ENCODE measurements around the gene C2CD4D. TPM values are rescaled to one million over a fixed set of nuclear protein-coding genes. Genes with fewer than 3 reads are reported as not detected.

Gene C2CD4D
- total RNA-seq, 5 donors from 2014 or later (not counting 1 experiment from before 2014, with no cell fraction given): 0.26 to 1.1 (median 0.85) TPM

DNA sequence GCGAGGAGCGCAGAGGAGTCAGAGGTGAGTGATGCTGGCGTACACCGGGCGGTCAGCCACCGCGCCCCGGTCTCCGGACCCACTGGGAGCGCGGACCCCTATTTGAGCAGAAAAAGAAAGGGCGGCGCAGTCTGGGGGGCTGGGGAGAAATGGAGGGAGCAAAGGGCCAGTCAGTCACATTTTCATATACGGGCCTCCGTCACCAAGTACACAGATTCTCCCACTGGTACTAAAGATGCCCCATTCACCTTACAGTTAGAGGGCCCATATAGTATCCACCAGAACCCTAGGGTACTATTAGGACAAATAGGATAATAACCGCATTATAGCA lies 573 bp downstream of the C2CD4D start:
- no peaks in the 10 kb centered on the region for H3K9me3 Mint-ChIP-seq
- CTCF ChIA-PET: no interaction called here
- 18% methylated on average over 7 of the region's 16 CpGs for WGBS (ENCODE audit: insufficient coverage)
- peaks cover 3 to 53% of the 10 kb centered on the region in 2 experiments for H3K4me1 ChIP-seq (ENCODE audit: control insufficient read depth in 1 of 2, extremely low read depth in 1 of 2, insufficient read depth in 2 of 2, low read length in 2 of 2)
- H3K4me1 Mint-ChIP-seq: peaks cover 37 to 61% (median 51%) of the 10 kb centered on the region in 3 donors
- H3K27ac ChIP-seq (ENCODE audit: low read length): peak overlapping the region; percentile 91
- no peaks in the 10 kb centered on the region for H3K27me3 ChIP-seq (replicated peaks in 1 of 2; ENCODE audit: control insufficient read depth in 2 of 2, extremely low read depth in 1 of 2, insufficient read depth in 2 of 2, low read length in 1 of 2)
- peak overlapping the region; percentile 77 to 90 (median 82) for H3K4me3 Mint-ChIP-seq
- H3K36me3 Mint-ChIP-seq: no peaks in the 10 kb centered on the region
- peak overlapping the region; percentile 58 to 69 for H3K4me3 ChIP-seq (ENCODE audit: control insufficient read depth in 1 of 2, extremely low read depth in 1 of 2, low read length in 1 of 2)
- H3K9me3 ChIP-seq: no peaks in the 10 kb centered on the region
- DNase-seq (no peak), ATAC-seq (replicated peaks in 1 of 4) (no peak)
- peak overlapping the region; percentile 90 to 93 for H3K27ac Mint-ChIP-seq
- H3K27me3 Mint-ChIP-seq: peaks cover 0 to 2% of the 10 kb centered on the region in 2 donors
- no peaks in the 10 kb centered on the region for H3K36me3 ChIP-seq (ENCODE audit: control insufficient read depth in 2 of 2, extremely low read depth in 1 of 2, insufficient read depth in 1 of 2, low read length in 1 of 2)
- POLR2A ChIA-PET: interaction anchor here in 1 of 2 donors (0.5 kb wide), 2 partner anchors 79 to 440 kb away, joined by 4 to 5 read pairs; partner anchors contain the start of gene PSMB4

DNA sequence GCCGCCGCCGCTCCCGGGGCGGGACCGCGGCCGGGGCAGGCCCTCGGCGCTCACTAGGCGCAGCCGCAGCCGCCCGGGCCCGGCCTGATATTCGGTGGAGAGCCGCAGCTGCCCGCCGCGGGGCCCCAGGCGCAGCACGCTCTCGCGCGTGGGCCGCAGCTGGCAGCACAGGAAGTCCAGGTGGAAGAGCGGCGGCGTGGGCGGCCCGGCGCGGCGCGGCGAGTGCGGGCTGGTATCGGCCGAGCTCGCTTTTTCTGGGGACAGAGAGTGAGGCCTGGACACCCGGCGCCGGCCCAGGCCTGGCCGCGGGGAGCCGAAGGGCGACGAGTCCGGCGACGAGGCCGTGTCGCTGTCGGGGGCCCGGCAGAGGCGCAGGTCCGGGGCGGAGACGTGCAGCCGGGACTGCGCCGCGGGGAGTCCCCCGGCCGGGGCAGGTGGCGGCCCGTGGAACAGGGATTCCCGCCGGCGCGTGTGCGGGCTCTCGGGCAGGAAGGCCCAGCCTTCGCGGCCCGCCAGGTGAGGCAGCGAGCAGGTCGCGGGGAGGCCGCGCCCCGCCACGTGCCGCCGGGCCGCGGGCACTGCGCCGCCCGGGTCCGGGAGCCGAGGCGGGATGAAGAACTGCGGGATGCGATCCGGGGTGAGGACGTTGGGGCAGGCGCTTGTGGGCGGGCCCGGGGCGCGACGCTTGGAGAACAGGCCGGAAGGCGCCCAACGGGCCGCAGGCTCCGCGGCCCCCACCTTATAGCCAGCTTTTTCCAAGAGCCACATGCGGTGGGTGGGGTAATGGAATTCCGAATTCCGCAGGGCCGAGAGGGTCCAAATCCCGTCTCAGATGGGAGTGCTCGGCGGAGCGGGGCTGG lies 1.2 kb downstream of the C2CD4D start:
- WGBS (ENCODE audit: insufficient coverage): 1% methylated on average over 107 of the region's 117 CpGs
- ChIA-PET POLR2A (interaction anchor here in 1 of 2 donors (0.5 kb wide), 1 partner anchor 439 kb away, joined by 4 read pairs; the partner anchor contains the start of gene PSMB4), CTCF (interaction anchor here (0.6 to 1.3 kb wide), 2 partner anchors 10 to 51 kb away, joined by 3 read pairs; no protein-coding TSS in a partner anchor)
- Mint-ChIP-seq H3K27me3 (peaks cover 0 to 2% of the 10 kb centered on the region in 2 donors), H3K4me1 (peaks cover 43 to 67% (median 57%) of the 10 kb centered on the region in 3 donors), H3K36me3 (no peaks in the 10 kb centered on the region), H3K9me3 (no peaks in the 10 kb centered on the region), H3K4me3 (peak overlapping the region; percentile 77 to 90 (median 82)), H3K27ac (peak overlapping the region; percentile 90 to 93)
- H3K27me3 ChIP-seq (replicated peaks in 1 of 2; ENCODE audit: control insufficient read depth in 2 of 2, extremely low read depth in 1 of 2, insufficient read depth in 2 of 2, low read length in 1 of 2): no peaks in the 10 kb centered on the region
- peak overlapping the region; percentile 91 for H3K27ac ChIP-seq (ENCODE audit: low read length)
- H3K36me3 ChIP-seq (ENCODE audit: control insufficient read depth in 2 of 2, extremely low read depth in 1 of 2, insufficient read depth in 1 of 2, low read length in 1 of 2): no peaks in the 10 kb centered on the region
- peaks cover 7 to 59% of the 10 kb centered on the region in 2 experiments for H3K4me1 ChIP-seq (ENCODE audit: control insufficient read depth in 1 of 2, extremely low read depth in 1 of 2, insufficient read depth in 2 of 2, low read length in 2 of 2)
- peak; percentile 14 to 31 (median 20) for ATAC-seq (replicated peaks in 1 of 4)
- DNase-seq: peak in 6 of 35 experiments; percentile 21 to 66 (median 34)
- peak overlapping the region; percentile 58 to 69 for H3K4me3 ChIP-seq (ENCODE audit: control insufficient read depth in 1 of 2, extremely low read depth in 1 of 2, low read length in 1 of 2)
- no peaks in the 10 kb centered on the region for H3K9me3 ChIP-seq

DNA sequence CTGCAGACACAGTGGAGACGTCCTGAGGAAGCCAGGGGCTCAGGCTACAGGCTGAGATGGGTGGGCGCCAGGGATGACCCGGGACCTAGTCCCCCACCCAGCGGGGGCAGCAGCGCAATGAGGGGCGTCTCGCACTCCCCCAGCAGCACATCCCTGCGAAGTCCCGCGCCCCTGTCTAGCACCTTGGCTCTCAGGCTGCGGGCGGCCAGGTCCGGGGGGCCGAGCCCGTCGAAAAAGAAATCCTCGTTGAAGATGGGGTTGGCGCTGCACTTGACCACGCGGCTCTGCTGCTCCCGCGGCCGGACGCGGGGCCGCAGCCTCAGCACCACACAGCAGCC lies 1.8 kb downstream of the C2CD4D start:
- WGBS (ENCODE audit: insufficient coverage): 10% methylated on average over 26 of the region's 26 CpGs
- no peaks in the 10 kb centered on the region for H3K9me3 Mint-ChIP-seq
- H3K27me3 ChIP-seq (replicated peaks in 1 of 2; ENCODE audit: control insufficient read depth in 2 of 2, extremely low read depth in 1 of 2, insufficient read depth in 2 of 2, low read length in 1 of 2): no peaks in the 10 kb centered on the region
- H3K4me1 ChIP-seq (ENCODE audit: control insufficient read depth in 1 of 2, extremely low read depth in 1 of 2, insufficient read depth in 2 of 2, low read length in 2 of 2): peaks cover 8 to 65% of the 10 kb centered on the region in 2 experiments
- ChIA-PET CTCF (interaction anchor here (0.6 to 1.3 kb wide), 3 partner anchors 10 to 317 kb away, joined by 3 to 4 read pairs (median 3); no protein-coding TSS in a partner anchor), POLR2A (interaction anchor here in 1 of 2 donors (0.5 kb wide), 1 partner anchor 38 kb away, joined by 3 read pairs; no protein-coding TSS in a partner anchor)
- H3K4me1 Mint-ChIP-seq: peaks cover 48 to 73% (median 61%) of the 10 kb centered on the region in 3 donors
- no peaks in the 10 kb centered on the region for H3K36me3 ChIP-seq (ENCODE audit: control insufficient read depth in 2 of 2, extremely low read depth in 1 of 2, insufficient read depth in 1 of 2, low read length in 1 of 2)
- DNase-seq (no peak), ATAC-seq (replicated peaks in 1 of 4) (peak in 1 of 4 experiments; percentile 0)
- peak overlapping the region; percentile 83 to 92 (median 84) for H3K4me3 Mint-ChIP-seq
- H3K36me3 Mint-ChIP-seq: no peaks in the 10 kb centered on the region
- peak overlapping the region; percentile 41 to 58 for H3K4me3 ChIP-seq (ENCODE audit: control insufficient read depth in 1 of 2, extremely low read depth in 1 of 2, low read length in 1 of 2)
- H3K27ac ChIP-seq (ENCODE audit: low read length): peak overlapping the region; percentile 73
- peaks cover 0 to 2% of the 10 kb centered on the region in 2 donors for H3K27me3 Mint-ChIP-seq
- no peaks in the 10 kb centered on the region for H3K9me3 ChIP-seq
- peak overlapping the region; percentile 96 to 98 for H3K27ac Mint-ChIP-seq

DNA sequence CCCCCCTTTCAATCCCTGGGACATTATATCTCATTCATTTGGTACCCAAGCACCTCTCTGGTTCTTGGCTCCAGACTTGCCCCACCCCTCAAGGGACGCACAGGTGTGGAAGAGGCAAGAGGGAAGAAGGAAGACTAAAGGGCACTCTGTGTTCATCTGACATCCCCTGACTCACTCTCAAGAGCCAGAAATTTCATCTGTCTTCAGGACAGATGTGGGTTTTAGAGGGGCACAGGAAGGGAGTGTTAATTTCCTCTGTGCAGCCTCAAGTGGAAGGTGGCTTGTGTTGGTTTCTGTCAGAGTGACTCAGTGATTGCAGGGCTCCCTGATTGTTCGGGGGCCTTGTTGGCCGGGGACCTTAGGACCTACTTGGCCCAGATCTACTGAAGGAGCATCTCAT lies 2.4 kb downstream of the C2CD4D start:
- Mint-ChIP-seq H3K27me3 (peaks cover 0 to 2% of the 10 kb centered on the region in 2 donors), H3K9me3 (no peaks in the 10 kb centered on the region), H3K4me3 (peak overlapping the region; percentile 83 to 92 (median 84)), H3K36me3 (no peaks in the 10 kb centered on the region), H3K27ac (peak overlapping the region; percentile 96 to 98), H3K4me1 (peaks cover 55 to 79% (median 67%) of the 10 kb centered on the region in 3 donors)
- Histone ChIP-seq H3K36me3 (ENCODE audit: control insufficient read depth in 2 of 2, extremely low read depth in 1 of 2, insufficient read depth in 1 of 2, low read length in 1 of 2) (no peaks in the 10 kb centered on the region), H3K27me3 (replicated peaks in 1 of 2; ENCODE audit: control insufficient read depth in 2 of 2, extremely low read depth in 1 of 2, insufficient read depth in 2 of 2, low read length in 1 of 2) (no peaks in the 10 kb centered on the region), H3K4me3 (ENCODE audit: control insufficient read depth in 1 of 2, extremely low read depth in 1 of 2, low read length in 1 of 2) (peak overlapping the region in 1 of 2 donors; percentile 41), H3K27ac (ENCODE audit: low read length) (peak overlapping the region; percentile 73), H3K9me3 (no peaks in the 10 kb centered on the region), H3K4me1 (ENCODE audit: control insufficient read depth in 1 of 2, extremely low read depth in 1 of 2, insufficient read depth in 2 of 2, low read length in 2 of 2) (peaks cover 8 to 72% of the 10 kb centered on the region in 2 experiments)
- peak; percentile 10 to 37 (median 28) for ATAC-seq (replicated peaks in 1 of 4)
- 4% methylated on average over 2 of the region's 3 CpGs for WGBS (ENCODE audit: insufficient coverage)
- DNase-seq: peak in 2 of 35 experiments; percentile 36 to 53
- POLR2A ChIA-PET: interaction anchor here in 1 of 2 donors (0.5 to 0.6 kb wide), 2 partner anchors 39 to 66 kb away, joined by 3 read pairs; no protein-coding TSS in a partner anchor
- CTCF ChIA-PET: interaction anchor here in 1 of 2 donors (0.6 to 1.5 kb wide), 9 partner anchors 9 to 536 kb away, joined by 3 to 8 read pairs (median 4); partner anchors contain the start of gene MRPL9

DNA sequence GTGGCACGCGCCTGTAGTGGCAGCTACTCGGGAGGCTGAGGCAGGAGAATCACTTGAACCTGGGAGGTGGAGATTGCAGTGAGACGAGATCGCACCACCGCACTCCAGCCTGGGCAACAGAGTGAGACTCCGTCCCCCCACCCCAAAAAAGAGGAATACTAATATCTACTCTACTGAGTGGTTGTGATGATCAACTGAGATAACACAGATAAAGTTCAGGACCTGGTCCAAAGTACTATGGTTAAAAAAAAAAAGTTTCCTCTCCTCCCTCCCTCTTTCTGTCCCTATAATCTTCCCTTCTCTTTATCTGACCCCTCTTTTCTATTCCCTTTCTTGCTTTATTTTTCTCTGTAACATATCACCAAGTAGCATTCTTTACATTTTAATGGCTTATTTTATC lies 4.0 kb downstream of the C2CD4D start:
- H3K27ac ChIP-seq (ENCODE audit: low read length): peak overlapping the region; percentile 38
- H3K27me3 Mint-ChIP-seq: peaks cover 0 to 2% of the 10 kb centered on the region in 2 donors
- H3K4me3 Mint-ChIP-seq: no peak overlapping the region
- H3K27me3 ChIP-seq (replicated peaks in 1 of 2; ENCODE audit: control insufficient read depth in 2 of 2, extremely low read depth in 1 of 2, insufficient read depth in 2 of 2, low read length in 1 of 2): no peaks in the 10 kb centered on the region
- no peak overlapping the region for H3K4me3 ChIP-seq (ENCODE audit: control insufficient read depth in 1 of 2, extremely low read depth in 1 of 2, low read length in 1 of 2)
- no peaks in the 10 kb centered on the region for H3K36me3 ChIP-seq (ENCODE audit: control insufficient read depth in 2 of 2, extremely low read depth in 1 of 2, insufficient read depth in 1 of 2, low read length in 1 of 2)
- ChIA-PET CTCF (interaction anchor here in 1 of 2 donors (0.6 to 1.5 kb wide), 6 partner anchors 73 to 750 kb away, joined by 3 to 8 read pairs (median 4); partner anchors contain the start of genes CGN and MRPL9), POLR2A (no interaction called here)
- ATAC-seq (replicated peaks in 1 of 4) (no peak), DNase-seq (no peak)
- no peaks in the 10 kb centered on the region for H3K9me3 Mint-ChIP-seq
- no peaks in the 10 kb centered on the region for H3K36me3 Mint-ChIP-seq
- H3K9me3 ChIP-seq: no peaks in the 10 kb centered on the region
- peaks cover 63 to 88% (median 70%) of the 10 kb centered on the region in 3 donors for H3K4me1 Mint-ChIP-seq
- H3K4me1 ChIP-seq (ENCODE audit: control insufficient read depth in 1 of 2, extremely low read depth in 1 of 2, insufficient read depth in 2 of 2, low read length in 2 of 2): peaks cover 8 to 85% of the 10 kb centered on the region in 2 experiments
- WGBS (ENCODE audit: insufficient coverage): 87% methylated on average over 3 of the region's 7 CpGs
- H3K27ac Mint-ChIP-seq: peak overlapping the region; percentile 65 to 77

DNA sequence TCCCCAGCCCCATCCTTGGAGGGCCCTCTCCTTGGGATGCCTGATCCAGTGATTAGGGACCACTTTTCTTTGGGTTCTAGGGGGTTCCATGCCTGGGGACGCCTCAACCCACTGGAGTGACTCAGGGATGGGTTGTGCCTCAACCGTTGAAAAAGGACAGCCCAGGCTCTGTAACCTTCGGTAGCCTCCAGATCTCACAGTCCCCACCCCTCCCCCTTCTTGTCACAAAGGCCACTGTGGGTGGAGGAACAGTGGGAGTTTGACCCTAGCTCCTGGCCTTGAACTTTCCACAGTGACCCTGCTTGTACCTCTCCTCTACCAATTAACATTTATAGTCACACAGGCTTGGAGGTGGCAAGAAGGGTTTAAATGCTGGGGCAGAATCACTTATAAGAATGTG lies 5.4 kb downstream of the C2CD4D start:
- no peaks in the 10 kb centered on the region for H3K9me3 ChIP-seq
- 67% methylated on average over 1 of the region's 3 CpGs for WGBS (ENCODE audit: insufficient coverage)
- no peak overlapping the region for H3K4me3 ChIP-seq (ENCODE audit: control insufficient read depth in 1 of 2, extremely low read depth in 1 of 2, low read length in 1 of 2)
- Mint-ChIP-seq H3K4me1 (peaks cover 64 to 87% (median 70%) of the 10 kb centered on the region in 3 donors), H3K27ac (peak overlapping the region; percentile 87 to 92), H3K9me3 (no peaks in the 10 kb centered on the region), H3K27me3 (peaks cover 0 to 2% of the 10 kb centered on the region in 2 donors), H3K4me3 (no peak overlapping the region), H3K36me3 (no peaks in the 10 kb centered on the region)
- DNase-seq (no peak), ATAC-seq (replicated peaks in 1 of 4) (no peak)
- peaks cover 12 to 85% of the 10 kb centered on the region in 2 experiments for H3K4me1 ChIP-seq (ENCODE audit: control insufficient read depth in 1 of 2, extremely low read depth in 1 of 2, insufficient read depth in 2 of 2, low read length in 2 of 2)
- ChIA-PET CTCF (interaction anchor here in 1 of 2 donors (0.7 kb wide), 1 partner anchor 141 kb away, joined by 3 read pairs; no protein-coding TSS in a partner anchor), POLR2A (no interaction called here)
- peak overlapping the region; percentile 52 for H3K27ac ChIP-seq (ENCODE audit: low read length)
- no peaks in the 10 kb centered on the region for H3K36me3 ChIP-seq (ENCODE audit: control insufficient read depth in 2 of 2, extremely low read depth in 1 of 2, insufficient read depth in 1 of 2, low read length in 1 of 2)
- H3K27me3 ChIP-seq (replicated peaks in 1 of 2; ENCODE audit: control insufficient read depth in 2 of 2, extremely low read depth in 1 of 2, insufficient read depth in 2 of 2, low read length in 1 of 2): no peaks in the 10 kb centered on the region
